Adipose tissue (tissue), 3 donors: Measurements from ENCODE around the gene NIPAL4. TPM values are rescaled to one million over a fixed set of nuclear protein-coding genes. Genes with fewer than 3 reads are reported as not detected.

Experiments
- H3K27ac ChIP-seq: one replicate; pipeline ENCODE4 v1.5.1; 2013; ENCODE audit warnings: low read depth, low read length
- WGBS, 3 donors: extraction: QIAGEN DNeasy Blood & Tissue Kit; methylation state at CpG; one replicate each; pipeline ENCODE4 v1.1.7; 2013; 5-methylcytosine and 5-hydroxymethylcytosine counted together
- polyA plus RNA-seq, 3 donors: library from polyadenylated mRNA; stranded (reverse); fragments of 200-250 nt; gene quantifications; one replicate each; pipeline ENCODE4 v1.2.3, GENCODE V29; 2013
- donor health status: healthy with polysubstance abuse.
- donor health status: Bipolar disorder and iron deficiency.
- donor health status: healthy.

The NIPAL4 gene
- polyA plus RNA-seq, 3 donors: 0.02 to 0.30 (median 0.11) TPM

DNA sequence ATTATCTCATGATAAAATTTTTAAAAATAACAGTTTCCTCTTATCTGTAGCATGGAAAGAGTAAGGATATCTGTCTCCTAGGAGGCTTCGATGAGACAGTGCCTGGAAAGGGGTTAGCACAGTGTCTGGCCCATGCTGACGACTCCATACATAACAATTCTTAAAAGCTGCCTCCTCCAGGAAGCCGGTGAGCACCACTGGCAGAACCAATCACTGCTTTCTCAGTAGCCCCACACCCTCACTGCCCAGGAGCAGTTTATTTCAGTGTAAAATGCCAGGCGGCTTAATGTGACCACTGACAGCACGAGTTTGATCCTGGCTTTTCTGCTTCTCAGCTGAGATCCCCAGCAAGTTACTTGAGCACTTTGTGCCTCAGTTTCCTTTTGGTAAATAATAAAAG lies 1.2 kb upstream of the NIPAL4 start:
- 83 to 95% (median 88%) methylated on average over 5 of the region's 5 CpGs for WGBS, 3 donors
- no peak overlapping the region for H3K27ac ChIP-seq

DNA sequence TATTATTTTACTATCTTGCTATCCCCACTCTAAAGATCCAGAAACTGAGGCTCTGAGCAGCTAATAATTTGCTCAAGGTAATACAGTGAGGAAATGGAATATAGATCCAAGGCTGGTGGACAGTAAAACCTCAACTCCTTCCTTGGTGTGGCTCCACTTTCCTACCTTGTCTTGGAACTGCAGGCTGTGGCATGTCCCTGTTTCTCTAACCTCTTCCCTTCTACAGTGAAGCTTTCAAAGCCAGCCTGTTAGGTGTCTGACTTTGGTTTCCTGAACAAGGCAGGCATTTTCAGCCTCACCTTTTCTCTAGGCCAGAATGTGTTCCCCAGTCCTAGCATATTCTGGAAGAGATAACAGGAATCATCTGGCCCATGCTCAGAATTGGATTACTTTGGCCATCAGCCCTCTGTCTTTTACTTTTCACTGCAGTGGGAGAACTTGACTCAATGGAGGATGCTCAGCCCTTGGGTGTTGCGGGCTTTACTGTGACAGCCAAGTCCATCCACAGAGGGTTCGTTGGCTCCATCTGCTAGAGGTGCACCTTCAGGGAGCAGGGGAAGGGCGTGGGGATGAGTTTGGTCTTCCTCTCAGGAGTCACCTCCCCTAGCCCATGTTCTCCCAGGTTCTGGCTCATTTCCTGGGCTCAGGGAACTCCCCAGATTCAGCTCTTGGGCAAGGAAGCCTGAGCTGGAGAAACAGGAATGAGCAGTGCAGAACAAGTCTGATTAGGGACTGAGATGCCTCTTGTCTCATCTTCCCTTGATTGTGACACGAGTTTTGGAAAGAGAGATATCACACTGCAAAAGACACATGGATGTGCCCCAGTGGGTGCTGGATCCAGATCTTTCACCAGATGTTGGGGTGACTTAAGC lies 1.1 kb downstream of the NIPAL4 start:
- WGBS, 3 donors: 83 to 94% (median 87%) methylated on average over 4 of the region's 4 CpGs
- no peak overlapping the region for H3K27ac ChIP-seq

DNA sequence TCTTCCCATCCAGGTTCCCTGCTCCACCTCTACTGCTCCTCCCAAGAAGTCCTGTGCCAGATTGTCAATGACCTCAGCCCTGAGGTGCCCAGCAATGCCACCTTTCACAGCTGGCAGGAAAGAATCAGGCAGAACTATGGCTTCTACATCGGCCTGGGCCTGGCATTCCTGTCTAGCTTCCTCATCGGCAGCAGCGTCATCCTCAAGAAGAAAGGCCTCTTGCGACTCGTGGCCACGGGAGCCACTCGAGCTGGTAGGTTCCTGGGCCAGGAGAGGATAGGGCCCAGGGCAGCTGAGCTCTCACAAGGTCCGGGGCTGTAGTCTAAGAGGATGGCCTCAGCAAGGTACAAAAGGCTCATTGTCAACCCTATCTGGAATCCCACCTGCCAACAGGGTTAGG lies 3.1 kb downstream of the NIPAL4 start:
- WGBS, 3 donors: 91 to 94% (median 93%) methylated on average over 8 of the region's 8 CpGs
- no peak overlapping the region for H3K27ac ChIP-seq

DNA sequence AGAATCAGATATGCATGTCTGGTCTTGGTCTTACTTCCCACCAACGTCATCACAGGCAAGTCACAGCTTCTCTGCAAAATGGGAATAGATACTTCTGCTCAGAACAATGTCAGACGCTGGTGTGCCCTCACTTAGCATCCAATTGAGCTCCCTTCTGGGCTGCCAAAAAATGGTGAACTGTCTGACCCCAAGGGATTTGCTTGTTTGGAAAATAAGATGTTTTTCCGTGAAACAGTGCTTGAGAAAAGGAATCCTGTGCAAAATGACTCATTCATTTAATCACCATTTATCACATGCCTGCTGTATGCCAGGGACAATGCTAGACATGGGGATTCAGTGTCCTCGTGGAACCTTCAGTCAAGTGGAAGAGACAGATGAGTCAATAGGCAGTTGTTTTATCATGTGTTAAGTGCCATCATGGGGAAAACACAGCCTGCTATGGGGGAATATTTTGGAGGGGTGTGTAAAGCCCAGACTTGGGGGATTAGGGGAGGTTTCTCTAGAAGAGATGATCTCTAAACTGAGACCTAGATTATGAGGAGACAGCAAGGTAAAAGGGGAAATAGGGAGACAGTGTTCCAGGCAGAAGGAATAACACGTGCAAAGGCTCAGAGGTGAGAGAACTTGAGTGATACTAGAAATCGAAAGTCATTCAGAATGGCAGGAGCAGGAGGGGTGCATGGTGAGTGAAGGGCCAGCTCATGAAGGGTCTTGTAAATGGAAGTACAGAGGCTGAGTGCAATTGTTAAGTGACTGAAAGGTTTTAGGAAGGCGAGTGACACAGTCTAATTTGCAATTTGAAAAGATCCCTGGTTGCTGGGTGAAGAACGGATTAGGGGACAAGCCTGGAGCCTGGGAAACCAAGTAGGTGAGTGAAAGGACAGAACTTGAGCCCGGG lies 3.9 kb downstream of the NIPAL4 start:
- 66 to 74% (median 70%) methylated on average over 9 of the region's 9 CpGs for WGBS, 3 donors

DNA sequence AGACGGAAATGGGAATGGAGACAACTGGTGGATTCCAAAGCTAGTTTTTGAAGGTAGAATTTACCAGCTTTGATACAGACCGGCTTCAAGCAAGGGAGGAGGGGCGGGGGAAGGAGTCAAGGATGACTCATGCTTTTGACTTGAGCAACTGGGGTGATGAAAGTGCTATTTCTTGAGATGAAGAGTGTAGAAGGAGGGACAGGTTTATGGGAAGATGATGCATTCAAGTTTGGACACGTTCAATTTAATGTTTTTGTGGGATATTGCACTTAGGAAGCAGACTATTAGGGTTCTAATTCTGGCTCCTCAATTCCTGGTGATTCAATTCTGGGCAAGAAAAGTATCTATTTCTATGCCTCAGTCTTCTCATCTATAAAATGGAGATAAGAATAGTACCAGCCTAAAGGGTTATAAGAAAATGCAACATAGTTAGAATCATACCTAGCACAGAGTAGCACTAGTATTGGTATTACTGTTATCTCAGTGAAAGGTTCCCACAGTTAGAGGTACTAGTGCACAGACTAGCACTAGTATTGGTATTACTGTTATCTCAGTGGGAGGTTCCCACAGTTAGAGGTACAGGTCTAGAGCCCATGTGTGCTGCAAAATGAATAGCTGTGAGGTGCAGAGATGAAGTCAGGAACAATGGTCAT lies 4.6 kb downstream of the NIPAL4 start:
- WGBS, 3 donors: 22 to 44% (median 28%) methylated on average over 4 of the region's 4 CpGs

More for the DNA sequence above, 3.9 kb downstream of the NIPAL4 start:
- H3K27ac ChIP-seq: no peak overlapping the region

DNA sequence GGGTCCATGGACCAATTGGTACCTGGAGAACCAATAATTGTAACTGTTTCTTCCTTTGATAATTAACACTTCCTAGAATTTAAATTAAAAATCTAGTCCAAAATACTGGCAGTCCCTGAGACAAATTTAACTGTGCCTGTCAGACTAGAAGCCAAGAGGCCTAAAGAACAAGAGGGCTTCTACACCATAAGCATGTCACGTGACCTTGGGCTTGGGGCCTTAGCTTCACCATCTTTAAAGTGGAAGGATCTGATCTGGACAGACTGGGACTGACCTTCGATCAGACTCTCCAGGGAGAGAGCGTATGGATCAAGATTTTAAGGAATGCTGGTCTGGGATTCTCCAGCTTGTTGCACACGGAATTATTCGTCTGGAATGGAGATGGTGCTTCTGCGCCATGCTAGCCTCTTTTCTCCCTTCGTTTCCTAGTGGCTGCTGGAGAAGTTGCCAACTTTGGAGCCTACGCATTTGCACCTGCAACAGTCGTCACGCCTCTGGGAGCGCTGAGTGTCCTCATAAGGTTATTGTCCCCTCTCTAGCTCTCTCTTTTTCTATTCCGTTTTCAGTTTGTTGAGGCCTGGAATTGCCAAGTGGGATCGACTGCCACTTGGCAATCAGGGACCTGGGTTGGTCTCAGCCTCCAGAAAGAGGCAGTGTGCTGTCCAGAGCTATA lies 8.4 kb downstream of the NIPAL4 start:
- WGBS, 3 donors: 92 to 95% (median 93%) methylated on average over 13 of the region's 13 CpGs
- no peak overlapping the region for H3K27ac ChIP-seq

More for the DNA sequence above, 4.6 kb downstream of the NIPAL4 start:
- no peak overlapping the region for H3K27ac ChIP-seq

DNA sequence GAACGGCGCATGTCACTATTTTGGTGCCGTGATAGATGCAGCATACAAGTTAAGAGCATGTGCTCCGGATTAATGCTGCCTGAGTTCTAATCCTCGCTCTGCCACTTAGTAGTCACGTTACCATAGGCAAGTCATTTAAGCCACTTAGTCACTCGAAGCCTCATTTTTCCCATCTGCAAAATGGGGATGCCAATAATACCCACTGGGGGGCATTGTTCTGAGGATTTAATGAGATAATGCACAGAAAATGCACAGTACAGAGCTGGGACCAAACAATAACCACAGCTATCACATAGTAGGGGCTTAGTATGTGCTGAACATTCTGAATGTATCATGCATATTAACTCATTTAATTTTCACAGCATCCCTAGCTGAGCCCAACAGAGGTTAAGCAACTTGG lies 9.1 kb downstream of the NIPAL4 start:
- WGBS, 3 donors: 91 to 96% (median 96%) methylated on average over 7 of the region's 7 CpGs

DNA sequence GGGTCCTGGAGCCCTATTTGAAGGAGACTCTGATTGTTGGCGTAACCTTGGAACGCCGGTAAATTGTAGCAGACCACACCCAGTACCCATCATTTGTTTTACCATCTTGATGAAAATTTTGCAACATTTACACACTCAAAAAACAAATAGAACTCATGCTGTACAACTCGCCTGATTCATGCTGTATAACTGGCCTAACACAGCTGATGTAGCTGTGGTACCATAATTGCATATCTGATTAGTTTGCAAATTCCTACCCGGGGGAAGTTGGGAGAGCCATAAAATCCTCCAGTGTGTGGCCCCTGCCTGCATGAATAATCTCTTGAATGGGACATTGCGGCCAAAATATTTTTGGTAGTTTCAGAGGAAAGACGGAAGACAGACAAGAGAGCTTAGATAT lies 9.7 kb downstream of the NIPAL4 start:
- no peak overlapping the region for H3K27ac ChIP-seq
- 70 to 87% (median 83%) methylated on average over 7 of the region's 7 CpGs for WGBS, 3 donors

More for the DNA sequence above, 9.1 kb downstream of the NIPAL4 start:
- no peak overlapping the region for H3K27ac ChIP-seq

DNA sequence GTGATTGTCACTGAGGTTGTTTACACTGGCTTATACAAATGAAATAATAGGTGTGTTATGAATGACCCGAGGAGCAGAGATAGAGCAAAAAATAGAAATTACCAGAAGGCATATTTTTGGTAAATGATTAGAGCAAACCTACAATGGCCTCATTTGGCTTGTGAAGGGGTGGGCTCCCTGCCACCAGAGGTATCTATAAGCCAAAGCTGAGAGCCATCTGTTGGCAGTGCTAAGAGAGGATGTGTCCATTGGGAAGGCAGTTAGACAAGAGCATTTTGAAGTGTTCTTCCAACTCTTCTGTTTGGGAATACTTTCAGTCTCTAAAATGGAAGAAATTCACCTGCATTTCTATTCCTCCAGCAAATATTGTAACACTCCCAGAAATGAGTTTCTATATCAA lies 10.6 kb downstream of the NIPAL4 start:
- no peak overlapping the region for H3K27ac ChIP-seq
- WGBS, 3 donors: 37 to 78% (median 68%) methylated on average over 1 of the region's 1 CpG

DNA sequence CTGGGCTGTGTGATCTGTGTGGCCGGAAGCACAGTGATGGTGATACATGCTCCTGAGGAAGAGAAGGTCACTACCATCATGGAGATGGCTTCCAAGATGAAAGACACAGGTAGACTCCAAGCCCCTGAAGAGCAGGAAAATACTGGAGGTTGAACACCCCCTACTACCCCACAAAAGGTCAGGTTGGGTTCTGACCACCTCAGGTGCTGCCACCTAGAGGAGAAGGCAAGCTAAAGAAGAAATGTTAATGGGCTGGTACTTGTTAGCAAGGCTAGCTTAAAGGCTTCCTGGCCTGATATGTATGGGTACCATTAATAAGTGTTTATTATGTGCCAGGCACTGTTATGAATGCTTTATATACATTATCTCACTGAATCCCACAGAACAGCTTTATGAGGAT lies 11.7 kb downstream of the NIPAL4 start:
- no peak overlapping the region for H3K27ac ChIP-seq
- 94 to 100% (median 100%) methylated on average over 1 of the region's 1 CpG for WGBS, 3 donors

DNA sequence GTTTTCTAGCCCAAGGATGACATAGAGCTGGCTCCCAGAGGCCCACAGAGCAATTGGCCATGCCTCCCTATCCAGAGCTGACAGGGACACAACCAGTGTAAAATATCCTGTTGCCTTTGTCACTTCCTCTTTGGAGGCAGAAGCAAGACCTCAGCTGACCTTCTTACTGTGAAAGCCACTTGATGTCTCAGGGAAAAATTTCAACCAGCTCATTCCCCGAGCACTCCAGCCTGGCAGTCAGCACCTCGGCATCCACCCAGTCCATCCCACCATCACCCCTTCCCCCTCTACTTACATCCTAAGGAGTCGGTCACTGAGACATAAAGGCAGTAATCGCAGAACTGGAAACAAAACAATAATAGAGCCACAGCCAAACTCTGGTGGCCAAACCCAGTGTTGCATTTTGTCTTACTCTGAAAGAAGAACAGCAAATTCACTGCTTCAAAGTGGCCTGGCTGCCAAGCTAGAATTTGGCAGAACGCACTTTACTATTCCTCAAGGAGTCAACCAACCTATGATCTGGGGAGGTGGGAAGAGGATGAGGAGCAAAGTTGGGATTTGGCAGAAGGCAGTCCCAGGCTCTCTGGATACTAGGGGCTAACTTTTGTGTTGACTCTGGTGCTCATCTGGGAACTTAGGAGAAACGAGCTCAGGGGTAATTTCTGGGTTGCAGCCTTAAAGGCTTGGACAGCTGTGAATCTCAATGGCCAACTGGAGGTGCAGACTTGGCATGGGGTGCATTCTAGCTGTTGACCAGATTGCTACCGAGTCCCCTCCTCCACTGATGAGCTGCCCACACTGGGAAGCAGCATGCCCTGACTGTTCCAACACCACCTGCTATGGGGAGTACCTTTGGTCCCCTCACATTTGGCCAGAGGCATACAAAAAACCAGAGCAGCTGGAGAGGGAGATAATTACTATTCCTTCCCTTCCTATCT lies 13.6 kb downstream of the NIPAL4 start:
- WGBS, 3 donors: 49 to 77% (median 66%) methylated on average over 7 of the region's 7 CpGs
- H3K27ac ChIP-seq: no peak overlapping the region

DNA sequence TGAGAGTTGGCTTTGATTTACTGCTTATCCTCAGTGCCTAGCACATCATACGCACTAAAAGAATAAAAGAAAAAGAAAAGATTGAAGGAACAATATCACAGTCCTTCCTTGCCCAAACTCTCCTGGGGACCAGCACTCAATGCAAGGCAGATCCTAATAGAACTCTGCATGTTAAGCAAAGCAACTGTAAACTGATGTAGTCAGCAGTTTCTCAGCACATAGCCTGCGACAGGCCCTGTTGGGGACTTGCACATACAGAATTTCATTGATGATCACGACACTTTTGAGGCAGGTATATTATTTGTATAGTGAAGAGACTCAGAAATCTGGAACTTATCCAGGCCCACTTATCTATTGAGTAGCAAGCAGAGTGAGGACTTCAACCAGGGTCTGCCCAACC lies 15.4 kb downstream of the NIPAL4 start:
- 90 to 96% (median 95%) methylated on average over 3 of the region's 3 CpGs for WGBS, 3 donors
- no peak overlapping the region for H3K27ac ChIP-seq

DNA sequence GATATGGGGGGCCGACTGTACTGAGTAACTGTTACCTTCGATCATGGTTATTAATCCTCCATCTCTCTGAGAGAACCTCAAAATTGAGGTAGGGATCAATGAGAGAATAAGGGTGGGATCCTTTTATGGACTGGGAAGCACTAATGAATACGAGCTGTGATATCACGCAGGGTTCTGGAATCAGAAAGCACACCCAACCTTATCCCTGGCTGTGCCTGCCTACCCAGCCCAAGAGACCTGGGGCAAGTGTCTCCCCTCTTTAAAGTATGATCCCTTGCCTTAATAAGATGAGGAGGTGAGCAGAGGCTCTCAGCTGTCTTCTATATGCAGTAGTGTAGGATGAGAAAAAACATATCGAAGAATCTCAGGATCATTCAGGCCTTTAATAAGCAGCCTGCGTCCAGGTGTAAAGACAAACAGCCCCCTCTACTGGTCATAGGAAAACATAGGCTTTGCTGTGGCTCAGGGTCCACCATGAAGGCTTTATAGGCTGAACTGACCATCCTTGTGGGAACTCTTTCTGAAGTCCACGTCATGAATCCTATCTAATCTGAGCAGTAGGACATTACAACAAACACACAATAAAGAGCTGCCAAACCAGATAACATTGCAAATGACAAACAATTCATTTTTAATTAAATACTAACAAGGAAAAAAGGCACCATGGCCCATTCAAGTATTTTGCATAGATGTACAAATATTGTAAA lies 16.8 kb downstream of the NIPAL4 start:
- H3K27ac ChIP-seq: no peak overlapping the region
- WGBS, 3 donors: 60 to 67% (median 64%) methylated on average over 7 of the region's 7 CpGs

DNA sequence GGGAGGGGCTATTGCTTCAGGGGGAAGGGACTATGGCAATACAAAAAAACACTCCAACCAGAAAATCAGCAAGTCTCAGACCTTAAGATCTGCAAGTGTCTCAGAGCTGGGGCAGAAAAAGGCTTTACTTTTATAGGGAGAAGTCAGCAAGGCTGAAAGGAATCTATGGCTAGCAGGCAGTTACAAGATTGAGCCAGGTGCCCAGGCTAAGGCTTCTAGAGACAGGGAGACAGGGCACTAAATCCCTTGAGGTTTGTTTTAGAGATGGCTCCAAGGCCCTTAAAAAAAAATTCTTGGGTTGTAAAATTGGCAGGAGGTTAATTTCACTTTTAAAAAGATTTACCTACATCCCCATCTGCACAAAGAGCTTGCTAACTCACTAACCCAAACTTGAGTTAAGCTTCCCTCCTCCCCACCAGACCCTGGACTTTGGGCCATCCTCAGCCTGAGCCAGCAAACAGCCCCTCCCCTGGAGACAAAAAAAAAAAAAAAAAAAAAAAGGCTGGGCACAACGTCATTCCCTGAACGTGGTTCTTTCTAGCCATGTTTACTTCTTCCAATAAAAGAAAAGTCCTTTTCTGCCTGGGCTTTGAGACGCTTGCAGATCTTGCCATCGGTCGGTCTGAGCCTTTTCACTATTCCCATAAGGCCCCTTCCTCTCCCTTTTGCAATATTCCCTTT lies 17.9 kb downstream of the NIPAL4 start:
- H3K27ac ChIP-seq: no peak overlapping the region
- WGBS, 3 donors: 49 to 56% (median 56%) methylated on average over 5 of the region's 5 CpGs

DNA sequence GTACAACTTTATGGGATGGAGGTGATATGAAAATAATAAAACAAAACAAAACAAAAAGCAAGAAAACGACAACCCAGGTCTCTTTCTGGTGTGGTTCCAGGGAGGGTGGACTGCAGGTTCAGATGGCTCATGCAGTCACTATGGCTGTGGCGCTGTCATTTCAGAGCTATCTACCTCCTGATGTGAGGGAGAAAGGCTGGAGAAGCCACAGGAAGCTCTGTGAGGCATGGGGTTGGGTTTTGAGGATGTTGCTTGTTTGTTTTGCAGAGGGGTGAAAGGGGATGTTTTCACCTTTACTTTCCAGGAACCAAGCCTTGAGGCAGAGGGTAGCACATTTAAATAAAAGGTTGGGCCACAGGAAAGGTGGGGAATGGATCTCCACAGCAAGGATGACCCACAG lies 18.7 kb downstream of the NIPAL4 start:
- H3K27ac ChIP-seq: no peak overlapping the region
- 81 to 92% (median 87%) methylated on average over 2 of the region's 2 CpGs for WGBS, 3 donors

DNA sequence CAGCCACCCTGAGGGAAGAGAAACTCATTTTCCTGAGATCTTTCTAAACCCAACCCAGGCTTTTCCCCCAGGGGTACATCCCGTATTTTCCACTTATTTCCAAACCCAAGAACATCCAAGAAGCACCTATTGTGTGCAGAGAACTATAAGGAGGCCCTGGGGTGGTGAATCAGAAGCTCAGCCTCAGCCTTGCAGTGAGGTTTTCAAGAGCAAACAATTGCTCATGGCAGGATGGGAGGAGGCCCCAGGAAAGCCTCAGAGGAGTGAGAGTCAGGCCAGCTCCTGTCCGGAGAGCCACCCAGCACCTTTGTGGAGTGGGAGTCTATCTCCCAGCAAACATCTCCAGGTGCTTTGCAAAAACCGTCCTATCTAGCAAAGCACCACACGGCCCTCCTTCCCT lies 19.2 kb downstream of the NIPAL4 start:
- 79 to 87% (median 85%) methylated on average over 4 of the region's 4 CpGs for WGBS, 3 donors
- H3K27ac ChIP-seq: no peak overlapping the region
